IgD-negative memory B cell (primary cell): ENCODE measurements around the gene TAL1. TPM values are rescaled to one million over a fixed set of nuclear protein-coding genes. Genes with fewer than 3 reads are reported as not detected.

Source experiments
- H3K27ac Mint-ChIP-seq, 3 donors: one replicate each; pipeline ENCODE4 v1.8.0; 2020 to 2022; ENCODE audit warnings: mild to moderate bottlenecking in 3 of 3, mixed read lengths in 3 of 3, moderate library complexity in 1 of 3
- H3K27me3 Mint-ChIP-seq: one replicate; pipeline ENCODE4 v1.8.0; 2021; ENCODE audit warnings: mixed read lengths
- H3K36me3 Mint-ChIP-seq: one replicate; pipeline ENCODE4 v1.8.0; 2020; ENCODE audit warnings: mild to moderate bottlenecking, mixed read lengths
- H3K4me1 Mint-ChIP-seq, 3 donors: one replicate each; pipeline ENCODE4 v1.8.0; 2020 to 2022; ENCODE audit warnings: mixed read lengths in 3 of 3, mild to moderate bottlenecking in 1 of 3
- H3K4me3 Mint-ChIP-seq, 4 donors: one replicate each; pipeline ENCODE4 v1.8.0; 2020 to 2022; ENCODE audit warnings: mild to moderate bottlenecking in 4 of 4, mixed read lengths in 4 of 4, moderate library complexity in 3 of 4
- H3K9me3 Mint-ChIP-seq, 3 donors: one replicate each; pipeline ENCODE4 v1.8.0; 2020 to 2021; ENCODE audit warnings: mixed read lengths in 3 of 3, mild to moderate bottlenecking in 1 of 3
- polyA plus RNA-seq: library from polyadenylated mRNA; unstranded; fragments of 300-500 nt; fragmentation: Illumina TruSeq; gene quantifications from one replicate; pipeline ENCODE4 v1.2.3, GENCODE V29; 2021

Gene TAL1
- polyA plus RNA-seq, 1 donor from 2014 or later, result 0.19 TPM

- peaks cover 6% of the 10 kb centered on the region for H3K27me3 Mint-ChIP-seq
- H3K36me3 Mint-ChIP-seq, result no peaks in the 10 kb centered on the region
- H3K4me1 Mint-ChIP-seq, result peaks cover 0 to 3% (median 3%) of the 10 kb centered on the region in 3 donors
- H3K27ac Mint-ChIP-seq, result peak overlapping the region in 1 of 3 donors; percentile 73
- H3K9me3 Mint-ChIP-seq, result no peaks in the 10 kb centered on the region
- H3K4me3 Mint-ChIP-seq, result no peak overlapping the region
Observed at GRCh38 chr1:47190509-47190855, 41.5 kb downstream of the TAL1 start.

- Mint-ChIP-seq H3K27me3 (peaks cover 6% of the 10 kb centered on the region), H3K36me3 (no peaks in the 10 kb centered on the region), H3K9me3 (no peaks in the 10 kb centered on the region), H3K27ac (peak within 1 kb of the TSS in 2 of 3 donors; percentile 47 to 73), H3K4me3 (no peak within 1 kb of the TSS), H3K4me1 (peaks cover 0 to 3% (median 3%) of the 10 kb centered on the region in 3 donors)
Observed at GRCh38 chr1:47189844-47190508, 42.0 kb downstream of the TAL1 start, which contains the start of gene PDZK1IP1. TSS of gene PDZK1IP1 (minus strand) at chr1:47190036. CDS start at chr1:47189932, 104 bp downstream.

GRCh38 chr1:47188791-47189785, 42.9 kb downstream of the TAL1 start:
- Mint-ChIP-seq H3K36me3 (no peaks in the 10 kb centered on the region), H3K4me3 (no peak overlapping the region), H3K27me3 (peaks cover 6% of the 10 kb centered on the region), H3K27ac (peak overlapping the region in 1 of 3 donors; percentile 47), H3K4me1 (peaks cover 0 to 3% (median 3%) of the 10 kb centered on the region in 3 donors), H3K9me3 (no peaks in the 10 kb centered on the region)

- no peak overlapping the region for H3K27ac Mint-ChIP-seq
- no peaks in the 10 kb centered on the region for H3K9me3 Mint-ChIP-seq
- H3K36me3 Mint-ChIP-seq, result no peaks in the 10 kb centered on the region
- H3K4me1 Mint-ChIP-seq, result peaks cover 0 to 2% (median 2%) of the 10 kb centered on the region in 3 donors
- H3K27me3 Mint-ChIP-seq, result peaks cover 3% of the 10 kb centered on the region
- no peak overlapping the region for H3K4me3 Mint-ChIP-seq
Observed at GRCh38 chr1:47187926-47188250, 44.1 kb downstream of the TAL1 start.

GRCh38 chr1:47187231-47187925, 44.6 kb downstream of the TAL1 start:
- no peak overlapping the region for H3K4me3 Mint-ChIP-seq
- H3K36me3 Mint-ChIP-seq, result no peaks in the 10 kb centered on the region
- peaks cover 3% of the 10 kb centered on the region for H3K27me3 Mint-ChIP-seq
- H3K4me1 Mint-ChIP-seq, result no peaks in the 10 kb centered on the region
- H3K9me3 Mint-ChIP-seq, result no peaks in the 10 kb centered on the region
- no peak overlapping the region for H3K27ac Mint-ChIP-seq

- Mint-ChIP-seq H3K27me3 (peaks cover 3% of the 10 kb centered on the region), H3K4me3 (no peak overlapping the region), H3K27ac (peak overlapping the region in 1 of 3 donors; percentile 83), H3K4me1 (no peaks in the 10 kb centered on the region), H3K9me3 (no peaks in the 10 kb centered on the region), H3K36me3 (no peaks in the 10 kb centered on the region)
Observed at GRCh38 chr1:47186267-47187185, 45.5 kb downstream of the TAL1 start.

- no peaks in the 10 kb centered on the region for H3K4me1 Mint-ChIP-seq
- H3K27ac Mint-ChIP-seq, result no peak overlapping the region
- H3K27me3 Mint-ChIP-seq, result peaks cover 9% of the 10 kb centered on the region
- no peak overlapping the region for H3K4me3 Mint-ChIP-seq
- H3K36me3 Mint-ChIP-seq, result no peaks in the 10 kb centered on the region
- no peaks in the 10 kb centered on the region for H3K9me3 Mint-ChIP-seq
Observed at GRCh38 chr1:47184822-47185677, 47.0 kb downstream of the TAL1 start.

- no peaks in the 10 kb centered on the region for H3K36me3 Mint-ChIP-seq
- no peak overlapping the region for H3K27ac Mint-ChIP-seq
- peaks cover 0 to 3% (median 3%) of the 10 kb centered on the region in 3 donors for H3K4me1 Mint-ChIP-seq
Observed at GRCh38 chr1:47184090-47184821, 47.8 kb downstream of the TAL1 start.

GRCh38 chr1:47183308-47184089, 48.5 kb downstream of the TAL1 start:
- no peak overlapping the region for H3K27ac Mint-ChIP-seq
- H3K4me3 Mint-ChIP-seq, result no peak overlapping the region
- peaks cover 0 to 6% (median 4%) of the 10 kb centered on the region in 3 donors for H3K4me1 Mint-ChIP-seq
- peaks cover 20% of the 10 kb centered on the region for H3K27me3 Mint-ChIP-seq
- no peaks in the 10 kb centered on the region for H3K9me3 Mint-ChIP-seq
- no peaks in the 10 kb centered on the region for H3K36me3 Mint-ChIP-seq

More at GRCh38 chr1:47184090-47184821, 47.8 kb downstream of the TAL1 start:
- H3K4me3 Mint-ChIP-seq, result no peak overlapping the region
- no peaks in the 10 kb centered on the region for H3K9me3 Mint-ChIP-seq
- H3K27me3 Mint-ChIP-seq, result peaks cover 15% of the 10 kb centered on the region

GRCh38 chr1:47182676-47183235, 49.3 kb downstream of the TAL1 start:
- H3K4me1 Mint-ChIP-seq, result peaks cover 0 to 6% (median 4%) of the 10 kb centered on the region in 3 donors
- H3K9me3 Mint-ChIP-seq, result no peaks in the 10 kb centered on the region
- H3K4me3 Mint-ChIP-seq, result no peak overlapping the region
- H3K27me3 Mint-ChIP-seq, result peaks cover 20% of the 10 kb centered on the region
- H3K27ac Mint-ChIP-seq, result no peak overlapping the region
- no peaks in the 10 kb centered on the region for H3K36me3 Mint-ChIP-seq

GRCh38 chr1:47181955-47182675, 49.9 kb downstream of the TAL1 start:
- H3K36me3 Mint-ChIP-seq, result no peaks in the 10 kb centered on the region
- no peak overlapping the region for H3K4me3 Mint-ChIP-seq
- H3K9me3 Mint-ChIP-seq, result no peaks in the 10 kb centered on the region
- peaks cover 0 to 6% (median 4%) of the 10 kb centered on the region in 3 donors for H3K4me1 Mint-ChIP-seq
- H3K27me3 Mint-ChIP-seq, result peaks cover 22% of the 10 kb centered on the region
- no peak overlapping the region for H3K27ac Mint-ChIP-seq
